Endothelial cell of umbilical vein (primary cell): ENCODE measurements around the gene SLMAP.

Source experiments
- CTCF ChIP-seq, 2 donors: IDR thresholded peaks; 1 replicate in 1 of 2; 2 replicates in 1 of 2; pipeline ENCODE4 v1.5.1; 2011; ENCODE audit warnings: low read length in 2 of 2, mild to moderate bottlenecking in 2 of 2, moderate library complexity in 2 of 2, control low read depth in 1 of 2, inconsistent platforms in 1 of 2, low read depth in 1 of 2; ENCODE audit not compliant: insufficient read depth in 1 of 2; ENCODE audit errors: extremely low read depth in 1 of 2
- EZH2 ChIP-seq: IDR thresholded peaks from 2 replicates; pipeline ENCODE4 v1.6.1; 2012; ENCODE audit warnings: borderline replicate concordance, low read depth, mild to moderate bottlenecking, moderate library complexity, low read length, inconsistent platforms; ENCODE audit not compliant: severe bottlenecking
- FOS ChIP-seq: IDR thresholded peaks from 2 replicates; pipeline ENCODE4 v1.6.1; 2011; ENCODE audit warnings: mild to moderate bottlenecking, low read length, moderate library complexity, borderline replicate concordance; ENCODE audit not compliant: insufficient read depth
- GATA2 ChIP-seq: IDR thresholded peaks from 2 replicates; pipeline ENCODE4 v1.7.0; 2011; ENCODE audit warnings: low read depth, mild to moderate bottlenecking, moderate library complexity, mixed read lengths, low read length; ENCODE audit not compliant: insufficient read length, insufficient read depth
- MAX ChIP-seq: IDR thresholded peaks from 2 replicates; pipeline ENCODE4 v1.6.1; 2011; ENCODE audit not compliant: insufficient read depth, insufficient read length
- POLR2A ChIP-seq: IDR thresholded peaks from 2 replicates; pipeline ENCODE4 v1.6.1; 2012; ENCODE audit warnings: low read depth, mild to moderate bottlenecking, control low read depth, low read length
- POLR2AphosphoS5 ChIP-seq: IDR thresholded peaks from 2 replicates; pipeline ENCODE4 v1.6.1; 2012; ENCODE audit warnings: low read depth, mild to moderate bottlenecking, control low read depth, low read length, moderate library complexity; ENCODE audit not compliant: insufficient read depth

DNA sequence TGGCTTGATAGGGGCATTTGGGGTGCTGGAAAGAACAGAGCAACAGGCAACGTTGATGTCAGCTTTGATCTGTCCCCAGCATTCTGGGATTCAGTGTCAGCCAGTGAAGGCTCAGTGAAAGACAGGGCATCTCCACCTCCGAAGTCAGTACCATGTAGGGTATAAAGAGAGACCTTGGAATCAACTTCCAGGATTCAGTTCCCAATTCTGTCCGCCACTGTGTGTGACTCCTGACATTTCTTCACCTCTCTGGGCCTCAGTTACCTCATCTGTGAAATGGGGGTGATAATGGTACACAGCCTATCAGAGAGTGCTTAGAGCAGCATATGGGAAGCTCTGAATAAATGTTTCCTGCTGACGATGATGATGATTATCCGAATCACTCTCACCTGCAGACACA, 196.5 kb downstream of the SLMAP start:
- no peak for TF ChIP-seq CTCF (IDR thresholded peaks at IDR 0.05; ENCODE audit: extremely low read depth in 1 of 2, insufficient read depth in 1 of 2, low read depth in 1 of 2, low read length in 2 of 2)
- no peak for TF ChIP-seq EZH2
- TF ChIP-seq GATA2, result no peak
- TF ChIP-seq FOS, result no peak
- no peak for TF ChIP-seq POLR2A
- TF ChIP-seq MAX, result no peak
- TF ChIP-seq POLR2AphosphoS5, result no peak
